ENCODE measurements around the gene CD27.

CD27 gene

DNA sequence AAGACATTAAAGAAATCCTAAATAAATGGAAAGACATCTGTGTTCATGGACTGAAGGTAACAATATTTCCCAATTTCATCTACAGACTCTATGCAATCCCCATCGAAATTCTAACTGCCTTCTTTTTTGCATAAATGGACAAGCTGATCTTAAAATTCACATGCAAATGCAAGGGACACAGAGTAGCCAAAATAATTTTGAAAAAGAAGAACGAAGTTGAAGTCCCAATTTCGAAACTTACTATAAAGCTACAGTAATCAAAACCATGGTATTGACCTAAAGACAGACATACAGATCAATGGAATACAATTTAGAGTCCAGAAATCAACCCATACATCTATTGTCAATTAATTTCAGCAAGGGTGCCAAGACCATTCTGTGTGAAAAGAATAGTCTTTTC is 16.4 kb upstream of the CD27 start (continued):
- TF ChIP-seq, protein P1, sequence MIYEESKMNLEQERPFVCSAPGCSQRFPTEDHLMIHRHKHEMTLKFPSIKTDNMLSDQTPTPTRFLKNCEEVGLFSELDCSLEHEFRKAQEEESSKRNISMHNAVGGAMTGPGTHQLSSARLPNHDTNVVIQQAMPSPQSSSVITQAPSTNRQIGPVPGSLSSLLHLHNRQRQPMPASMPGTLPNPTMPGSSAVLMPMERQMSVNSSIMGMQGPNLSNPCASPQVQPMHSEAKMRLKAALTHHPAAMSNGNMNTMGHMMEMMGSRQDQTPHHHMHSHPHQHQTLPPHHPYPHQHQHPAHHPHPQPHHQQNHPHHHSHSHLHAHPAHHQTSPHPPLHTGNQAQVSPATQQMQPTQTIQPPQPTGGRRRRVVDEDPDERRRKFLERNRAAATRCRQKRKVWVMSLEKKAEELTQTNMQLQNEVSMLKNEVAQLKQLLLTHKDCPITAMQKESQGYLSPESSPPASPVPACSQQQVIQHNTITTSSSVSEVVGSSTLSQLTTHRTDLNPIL (CRISPR knock-in tag; IDR thresholded peaks at IDR 0.05; ENCODE audit: low read depth) = no peak
- TF ChIP-seq, protein P2, sequence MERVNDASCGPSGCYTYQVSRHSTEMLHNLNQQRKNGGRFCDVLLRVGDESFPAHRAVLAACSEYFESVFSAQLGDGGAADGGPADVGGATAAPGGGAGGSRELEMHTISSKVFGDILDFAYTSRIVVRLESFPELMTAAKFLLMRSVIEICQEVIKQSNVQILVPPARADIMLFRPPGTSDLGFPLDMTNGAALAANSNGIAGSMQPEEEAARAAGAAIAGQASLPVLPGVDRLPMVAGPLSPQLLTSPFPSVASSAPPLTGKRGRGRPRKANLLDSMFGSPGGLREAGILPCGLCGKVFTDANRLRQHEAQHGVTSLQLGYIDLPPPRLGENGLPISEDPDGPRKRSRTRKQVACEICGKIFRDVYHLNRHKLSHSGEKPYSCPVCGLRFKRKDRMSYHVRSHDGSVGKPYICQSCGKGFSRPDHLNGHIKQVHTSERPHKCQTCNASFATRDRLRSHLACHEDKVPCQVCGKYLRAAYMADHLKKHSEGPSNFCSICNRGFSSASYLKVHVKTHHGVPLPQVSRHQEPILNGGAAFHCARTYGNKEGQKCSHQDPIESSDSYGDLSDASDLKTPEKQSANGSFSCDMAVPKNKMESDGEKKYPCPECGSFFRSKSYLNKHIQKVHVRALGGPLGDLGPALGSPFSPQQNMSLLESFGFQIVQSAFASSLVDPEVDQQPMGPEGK (CRISPR knock-in tag; IDR thresholded peaks at IDR 0.05; ENCODE audit: borderline replicate concordance) = no peak
- TF ChIP-seq, protein P3, sequence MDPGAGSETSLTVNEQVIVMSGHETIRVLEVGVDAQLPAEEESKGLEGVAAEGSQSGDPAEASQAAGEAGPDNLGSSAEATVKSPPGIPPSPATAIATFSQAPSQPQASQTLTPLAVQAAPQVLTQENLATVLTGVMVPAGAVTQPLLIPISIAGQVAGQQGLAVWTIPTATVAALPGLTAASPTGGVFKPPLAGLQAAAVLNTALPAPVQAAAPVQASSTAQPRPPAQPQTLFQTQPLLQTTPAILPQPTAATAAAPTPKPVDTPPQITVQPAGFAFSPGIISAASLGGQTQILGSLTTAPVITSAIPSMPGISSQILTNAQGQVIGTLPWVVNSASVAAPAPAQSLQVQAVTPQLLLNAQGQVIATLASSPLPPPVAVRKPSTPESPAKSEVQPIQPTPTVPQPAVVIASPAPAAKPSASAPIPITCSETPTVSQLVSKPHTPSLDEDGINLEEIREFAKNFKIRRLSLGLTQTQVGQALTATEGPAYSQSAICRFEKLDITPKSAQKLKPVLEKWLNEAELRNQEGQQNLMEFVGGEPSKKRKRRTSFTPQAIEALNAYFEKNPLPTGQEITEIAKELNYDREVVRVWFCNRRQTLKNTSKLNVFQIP (CRISPR knock-in tag; IDR thresholded peaks at IDR 0.05; ENCODE audit: borderline replicate concordance, low read depth) = no peak
- no peak for TF ChIP-seq ZNF70 (CRISPR knock-in tag; IDR thresholded peaks at IDR 0.05)

GRCh38 chr12:6430124-6430989 is 14.4 kb upstream of the CD27 start:
- TF ChIP-seq BACH2 (CRISPR knock-in tag; IDR thresholded peaks at IDR 0.05; ENCODE audit: borderline replicate concordance) = no peak
- TF ChIP-seq, protein P4, sequence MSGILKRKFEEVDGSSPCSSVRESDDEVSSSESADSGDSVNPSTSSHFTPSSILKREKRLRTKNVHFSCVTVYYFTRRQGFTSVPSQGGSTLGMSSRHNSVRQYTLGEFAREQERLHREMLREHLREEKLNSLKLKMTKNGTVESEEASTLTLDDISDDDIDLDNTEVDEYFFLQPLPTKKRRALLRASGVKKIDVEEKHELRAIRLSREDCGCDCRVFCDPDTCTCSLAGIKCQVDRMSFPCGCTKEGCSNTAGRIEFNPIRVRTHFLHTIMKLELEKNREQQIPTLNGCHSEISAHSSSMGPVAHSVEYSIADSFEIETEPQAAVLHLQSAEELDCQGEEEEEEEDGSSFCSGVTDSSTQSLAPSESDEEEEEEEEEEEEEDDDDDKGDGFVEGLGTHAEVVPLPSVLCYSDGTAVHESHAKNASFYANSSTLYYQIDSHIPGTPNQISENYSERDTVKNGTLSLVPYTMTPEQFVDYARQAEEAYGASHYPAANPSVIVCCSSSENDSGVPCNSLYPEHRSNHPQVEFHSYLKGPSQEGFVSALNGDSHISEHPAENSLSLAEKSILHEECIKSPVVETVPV (CRISPR knock-in tag; IDR thresholded peaks at IDR 0.05) = no peak
- no peak for TF ChIP-seq CSDC2 (CRISPR knock-in tag; IDR thresholded peaks at IDR 0.05)
- peak; percentile 83 for ATAC-seq

DNA sequence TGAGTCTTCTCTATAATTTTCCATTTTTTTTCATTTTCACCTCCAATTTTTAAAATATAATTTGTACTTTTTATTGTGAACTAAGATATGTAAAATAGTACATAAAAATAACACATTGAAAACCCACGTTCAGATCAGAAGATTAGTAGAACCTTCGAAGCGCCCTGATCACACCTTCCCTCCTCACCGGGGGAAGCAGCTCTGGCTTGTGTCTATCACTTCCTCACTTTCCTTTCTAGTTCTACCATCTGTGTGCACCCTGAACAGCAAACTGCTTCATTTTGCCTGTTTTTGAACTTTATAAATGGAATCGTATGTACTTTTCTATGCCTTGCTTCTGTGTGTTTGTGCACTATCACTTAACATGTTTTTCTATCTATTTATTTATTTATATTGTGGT is 11.8 kb upstream of the CD27 start:
- TF ChIP-seq ZC3H10 (CRISPR knock-in tag; IDR thresholded peaks at IDR 0.05) (no peak), PPARA (CRISPR knock-in tag; IDR thresholded peaks at IDR 0.05; ENCODE audit: borderline replicate concordance) (no peak), BACH2 (CRISPR knock-in tag; IDR thresholded peaks at IDR 0.05; ENCODE audit: borderline replicate concordance) (no peak), GLIS3 (CRISPR knock-in tag; IDR thresholded peaks at IDR 0.05) (no peak), RARB (CRISPR knock-in tag; IDR thresholded peaks at IDR 0.05) (no peak), ZFP3 (CRISPR knock-in tag; IDR thresholded peaks at IDR 0.05) (no peak), CSDC2 (CRISPR knock-in tag; IDR thresholded peaks at IDR 0.05) (no peak), ZNF8 (CRISPR knock-in tag; IDR thresholded peaks at IDR 0.05) (no peak), OSR1 (CRISPR knock-in tag; IDR thresholded peaks at IDR 0.05) (no peak), ZNF565 (CRISPR knock-in tag; conservative IDR thresholded peaks at IDR 0.05; ENCODE audit: low read depth) (no peak), TCF4 (CRISPR knock-in tag; IDR thresholded peaks at IDR 0.05; ENCODE audit: borderline replicate concordance) (no peak), TOX (CRISPR knock-in tag; IDR thresholded peaks at IDR 0.05; ENCODE audit: borderline replicate concordance) (no peak), ARNTL (CRISPR knock-in tag; IDR thresholded peaks at IDR 0.05; ENCODE audit: borderline replicate concordance, low read depth) (no peak), ZFP30 (CRISPR knock-in tag; IDR thresholded peaks at IDR 0.05) (no peak), ESRRG (CRISPR knock-in tag; IDR thresholded peaks at IDR 0.05) (no peak)
- TF ChIP-seq, protein P1 (CRISPR knock-in tag; IDR thresholded peaks at IDR 0.05; ENCODE audit: low read depth) = no peak
- TF ChIP-seq, protein P3 (CRISPR knock-in tag; IDR thresholded peaks at IDR 0.05; ENCODE audit: borderline replicate concordance, low read depth) = no peak
- TF ChIP-seq, protein P4 (CRISPR knock-in tag; IDR thresholded peaks at IDR 0.05) = no peak
- TF ChIP-seq, protein P2 (CRISPR knock-in tag; IDR thresholded peaks at IDR 0.05; ENCODE audit: borderline replicate concordance) = no peak
- no peak for ATAC-seq

All from SK-N-SH treated with all-trans-retinoic acid at 6 μM for 48 hours (cell line).